ENCODE measurements around the gene PARP3. TPM values are rescaled to one million over a fixed set of nuclear protein-coding genes. Genes with fewer than 3 reads are reported as not detected.

The PARP3 gene
- total RNA-seq, 1 experiment from 2014 or later: 25.5 TPM

GRCh38 chr3:51977446-51978142 lies 35.4 kb downstream of the PARP3 start:
- peak overlapping the region; percentile 21 for H3K4me3 Mint-ChIP-seq (ENCODE audit: unreplicated experiment)
- ChIA-PET POLR2A (interaction anchor here (0.9 to 1.6 kb wide), 2 partner anchors 35 to 36 kb away, joined by 5 to 6 read pairs; partner anchors contain the start of gene RRP9), CTCF (interaction anchor here (0.6 to 1.1 kb wide), 4 partner anchors 9 to 79 kb away, joined by 3 to 4 read pairs (median 3); no protein-coding TSS in a partner anchor)
- H3K27ac Mint-ChIP-seq (ENCODE audit: low read depth, unreplicated experiment): peak overlapping the region; percentile 54
- H3K27me3 Mint-ChIP-seq (ENCODE audit: insufficient read depth, unreplicated experiment): no peaks in the 10 kb centered on the region
- intact Hi-C loops (cut with micrococcal nuclease): no loop called here
- peaks cover 6% of the 10 kb centered on the region for H3K36me3 Mint-ChIP-seq (ENCODE audit: insufficient read depth, unreplicated experiment)
- BruUV-seq (replicated peaks): no TSS peak
- H3K9me3 Mint-ChIP-seq (ENCODE audit: unreplicated experiment): no peaks in the 10 kb centered on the region
- no peak for DNase-seq (ENCODE audit: unreplicated experiment)
- peaks cover 34% of the 10 kb centered on the region for H3K4me1 Mint-ChIP-seq (ENCODE audit: insufficient read depth, unreplicated experiment)
- no peak for TF ChIP-seq CTCF (IDR thresholded peaks at IDR 0.05; ENCODE audit: unreplicated experiment)

DNA sequence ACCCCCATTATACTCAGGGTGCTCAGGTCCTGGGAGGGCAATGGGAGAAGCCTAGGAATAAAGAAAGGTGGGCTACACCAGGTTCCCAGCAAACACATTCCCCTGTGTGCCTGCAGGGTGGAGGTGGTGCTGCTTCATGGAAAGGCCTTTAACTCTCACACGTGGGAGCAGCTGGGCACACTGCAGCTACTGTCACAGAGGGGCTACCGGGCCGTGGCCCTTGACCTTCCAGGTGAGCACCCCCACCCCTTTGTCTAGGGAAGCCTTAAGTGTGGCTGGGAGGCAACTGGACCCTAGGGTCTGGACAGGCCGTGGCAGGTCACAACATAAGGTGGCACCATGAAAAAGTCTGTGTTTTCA lies 36.0 kb downstream of the PARP3 start:
- Mint-ChIP-seq H3K27me3 (ENCODE audit: insufficient read depth, unreplicated experiment) (no peaks in the 10 kb centered on the region), H3K4me3 (ENCODE audit: unreplicated experiment) (no peak overlapping the region), H3K4me1 (ENCODE audit: insufficient read depth, unreplicated experiment) (peaks cover 38% of the 10 kb centered on the region), H3K9me3 (ENCODE audit: unreplicated experiment) (no peaks in the 10 kb centered on the region), H3K36me3 (ENCODE audit: insufficient read depth, unreplicated experiment) (peaks cover 6% of the 10 kb centered on the region), H3K27ac (ENCODE audit: low read depth, unreplicated experiment) (peak overlapping the region; percentile 54)
- POLR2A ChIA-PET: interaction anchor here (1.0 to 1.6 kb wide), 2 partner anchors 18 to 35 kb away, joined by 4 to 6 read pairs; partner anchors contain the start of gene RPL29
- TF ChIP-seq CTCF (IDR thresholded peaks at IDR 0.05; ENCODE audit: unreplicated experiment): no peak
- intact Hi-C loops (cut with micrococcal nuclease): no loop called here
- no peak for DNase-seq (ENCODE audit: unreplicated experiment)
- BruUV-seq (replicated peaks): no TSS peak
- CTCF ChIA-PET: interaction anchor here (0.6 to 0.9 kb wide), 2 partner anchors 17 to 36 kb away, joined by 4 read pairs; partner anchors contain the start of genes PARP3 and RRP9

DNA sequence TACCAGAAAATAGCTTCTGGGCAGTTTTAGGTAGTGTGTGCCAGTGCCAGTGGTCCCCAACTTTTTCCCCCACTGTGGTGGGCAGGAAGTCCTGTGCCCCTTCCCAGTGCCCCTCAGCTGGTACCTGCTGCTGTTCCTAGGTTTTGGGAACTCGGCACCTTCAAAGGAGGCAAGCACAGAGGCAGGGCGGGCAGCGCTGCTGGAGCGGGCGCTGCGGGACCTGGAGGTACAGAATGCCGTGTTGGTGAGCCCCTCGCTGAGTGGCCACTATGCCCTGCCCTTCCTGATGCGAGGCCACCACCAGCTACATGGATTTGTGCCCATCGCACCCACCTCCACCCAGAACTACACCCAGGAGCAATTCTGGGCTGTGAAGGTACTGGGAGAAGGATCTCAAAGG lies 38.1 kb downstream of the PARP3 start:
- Mint-ChIP-seq H3K9me3 (ENCODE audit: unreplicated experiment) (no peaks in the 10 kb centered on the region), H3K4me1 (ENCODE audit: insufficient read depth, unreplicated experiment) (peaks cover 42% of the 10 kb centered on the region), H3K36me3 (ENCODE audit: insufficient read depth, unreplicated experiment) (peaks cover 6% of the 10 kb centered on the region), H3K4me3 (ENCODE audit: unreplicated experiment) (no peak overlapping the region), H3K27ac (ENCODE audit: low read depth, unreplicated experiment) (no peak overlapping the region), H3K27me3 (ENCODE audit: insufficient read depth, unreplicated experiment) (no peaks in the 10 kb centered on the region)
- TF ChIP-seq CTCF (IDR thresholded peaks at IDR 0.05; ENCODE audit: unreplicated experiment): no peak
- ChIA-PET CTCF (interaction anchor here (0.6 kb wide), 1 partner anchor 15 kb away, joined by 3 read pairs; the partner anchor contains the start of gene RPL29), POLR2A (interaction anchor here (6.0 kb wide), 1 partner anchor 15 kb away, joined by 93 read pairs; the partner anchor contains the start of gene RPL29)
- DNase-seq (ENCODE audit: unreplicated experiment): no peak
- intact Hi-C loops (cut with micrococcal nuclease): no loop called here
- BruUV-seq (replicated peaks): no TSS peak

- H3K4me1 Mint-ChIP-seq (ENCODE audit: insufficient read depth, unreplicated experiment): peaks cover 30% of the 10 kb centered on the region
- CTCF ChIA-PET: interaction anchor here (0.5 to 3.9 kb wide), 14 partner anchors 9 to 141 kb away, joined by 3 to 27 read pairs (median 6); partner anchors contain the start of genes ABHD14B and RRP9
- peak overlapping the region; percentile 87 for H3K4me3 Mint-ChIP-seq (ENCODE audit: unreplicated experiment)
- BruUV-seq (replicated peaks): TSS peak; percentile 65
- POLR2A ChIA-PET: interaction anchor here (0.7 to 6.0 kb wide), 22 partner anchors 9 to 483 kb away, joined by 3 to 93 read pairs (median 5); partner anchors contain the start of genes ABHD14A, ABHD14B, DCAF1 and GLYCTK
- H3K27ac Mint-ChIP-seq (ENCODE audit: low read depth, unreplicated experiment): peak overlapping the region; percentile 98
- TF ChIP-seq CTCF (IDR thresholded peaks at IDR 0.05; ENCODE audit: unreplicated experiment): peak; percentile 60
- no peaks in the 10 kb centered on the region for H3K9me3 Mint-ChIP-seq (ENCODE audit: unreplicated experiment)
- intact Hi-C loops (cut with micrococcal nuclease): no loop called here
- no peaks in the 10 kb centered on the region for H3K27me3 Mint-ChIP-seq (ENCODE audit: insufficient read depth, unreplicated experiment)
- peak; percentile 72 for DNase-seq (ENCODE audit: unreplicated experiment)
- peaks cover 6% of the 10 kb centered on the region for H3K36me3 Mint-ChIP-seq (ENCODE audit: insufficient read depth, unreplicated experiment)
These were observed 40.2 kb downstream of the PARP3 start for GRCh38 chr3:51982352-51982837.
